Fibroblast of pulmonary artery (primary cell): ENCODE data around the gene MTCP1.

ENCODE experiments used
- DNase-seq: peaks from one replicate; pipeline ENCODE4 v3.0.0-alpha.2; 2010; ENCODE audit warnings: low read depth
- H3K4me3 ChIP-seq: replicated peaks from 2 replicates; pipeline ENCODE4 v1.5.1; 2011; ENCODE audit warnings: low read depth, mild to moderate bottlenecking, control low read depth, low read length, moderate library complexity
- TF ChIP-seq, protein P1 (sequence below): IDR thresholded peaks from 2 replicates; pipeline ENCODE4 v1.5.1; 2011; ENCODE audit warnings: mild to moderate bottlenecking, control low read depth, low read length, inconsistent platforms; ENCODE audit errors: missing control alignments

Gene MTCP1

DNA sequence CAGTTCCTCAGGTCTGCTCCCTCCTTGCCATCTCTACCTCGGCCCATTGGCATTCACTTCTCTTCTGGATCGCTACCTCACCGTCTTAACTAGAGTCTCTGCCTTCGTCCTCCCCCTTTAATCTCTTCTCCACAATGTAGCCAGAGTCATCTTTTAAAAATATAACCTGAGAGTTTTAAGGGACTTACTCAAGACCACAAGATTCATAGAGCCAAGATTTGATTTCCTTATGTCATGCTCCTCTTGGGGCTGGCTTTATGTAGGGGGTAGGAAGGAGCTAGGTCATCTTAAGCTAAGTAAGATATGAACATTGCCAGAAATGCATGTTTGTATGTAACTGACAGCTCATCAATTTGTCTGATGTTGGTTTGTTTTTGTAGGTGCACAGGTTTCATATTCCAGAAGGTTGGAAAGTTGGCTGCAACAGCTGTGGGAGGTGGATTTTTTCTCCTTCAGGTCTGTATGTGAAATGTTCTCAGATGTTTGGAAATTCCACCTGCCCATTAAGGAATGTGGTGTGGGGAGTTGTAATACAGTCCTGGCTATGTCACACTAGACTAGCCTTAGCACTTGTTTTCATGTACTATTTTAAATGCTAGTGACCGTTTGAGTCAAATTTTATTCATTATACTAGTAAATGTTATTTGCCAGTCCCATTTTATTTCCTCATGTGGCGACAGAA, 24.7 kb downstream of the MTCP1 start:
- no peak overlapping the region for H3K4me3 ChIP-seq
- DNase-seq, result no peak
- TF ChIP-seq, protein P1, sequence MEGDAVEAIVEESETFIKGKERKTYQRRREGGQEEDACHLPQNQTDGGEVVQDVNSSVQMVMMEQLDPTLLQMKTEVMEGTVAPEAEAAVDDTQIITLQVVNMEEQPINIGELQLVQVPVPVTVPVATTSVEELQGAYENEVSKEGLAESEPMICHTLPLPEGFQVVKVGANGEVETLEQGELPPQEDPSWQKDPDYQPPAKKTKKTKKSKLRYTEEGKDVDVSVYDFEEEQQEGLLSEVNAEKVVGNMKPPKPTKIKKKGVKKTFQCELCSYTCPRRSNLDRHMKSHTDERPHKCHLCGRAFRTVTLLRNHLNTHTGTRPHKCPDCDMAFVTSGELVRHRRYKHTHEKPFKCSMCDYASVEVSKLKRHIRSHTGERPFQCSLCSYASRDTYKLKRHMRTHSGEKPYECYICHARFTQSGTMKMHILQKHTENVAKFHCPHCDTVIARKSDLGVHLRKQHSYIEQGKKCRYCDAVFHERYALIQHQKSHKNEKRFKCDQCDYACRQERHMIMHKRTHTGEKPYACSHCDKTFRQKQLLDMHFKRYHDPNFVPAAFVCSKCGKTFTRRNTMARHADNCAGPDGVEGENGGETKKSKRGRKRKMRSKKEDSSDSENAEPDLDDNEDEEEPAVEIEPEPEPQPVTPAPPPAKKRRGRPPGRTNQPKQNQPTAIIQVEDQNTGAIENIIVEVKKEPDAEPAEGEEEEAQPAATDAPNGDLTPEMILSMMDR, result no peak

GRCh38 chrX:155035688-155036087, 35.2 kb downstream of the MTCP1 start:
- TF ChIP-seq, protein P1, result no peak
- DNase-seq, result no peak

DNA sequence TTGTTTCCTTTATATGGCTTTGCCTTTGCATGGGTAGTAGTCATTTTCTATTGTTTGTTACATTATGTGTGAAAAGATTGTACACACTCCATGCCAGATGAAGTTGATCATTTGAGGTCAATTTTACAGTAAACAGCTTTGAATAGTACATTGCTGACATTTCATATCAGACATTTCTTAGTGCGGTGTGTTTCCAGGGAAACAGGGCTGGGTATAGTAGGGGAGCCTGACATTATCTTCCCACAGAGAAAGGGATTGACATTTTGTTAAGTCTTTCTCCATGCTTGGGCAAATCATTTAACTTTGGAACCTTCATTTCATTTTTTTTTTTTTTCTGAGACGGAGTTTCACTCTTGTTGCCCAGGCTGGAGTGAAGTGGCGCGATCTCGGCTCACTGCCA, 39.3 kb downstream of the MTCP1 start:
- no peak for DNase-seq
- TF ChIP-seq, protein P1, result no peak
- no peak overlapping the region for H3K4me3 ChIP-seq

More at GRCh38 chrX:155035688-155036087, 35.2 kb downstream of the MTCP1 start:
- H3K4me3 ChIP-seq, result no peak overlapping the region

DNA sequence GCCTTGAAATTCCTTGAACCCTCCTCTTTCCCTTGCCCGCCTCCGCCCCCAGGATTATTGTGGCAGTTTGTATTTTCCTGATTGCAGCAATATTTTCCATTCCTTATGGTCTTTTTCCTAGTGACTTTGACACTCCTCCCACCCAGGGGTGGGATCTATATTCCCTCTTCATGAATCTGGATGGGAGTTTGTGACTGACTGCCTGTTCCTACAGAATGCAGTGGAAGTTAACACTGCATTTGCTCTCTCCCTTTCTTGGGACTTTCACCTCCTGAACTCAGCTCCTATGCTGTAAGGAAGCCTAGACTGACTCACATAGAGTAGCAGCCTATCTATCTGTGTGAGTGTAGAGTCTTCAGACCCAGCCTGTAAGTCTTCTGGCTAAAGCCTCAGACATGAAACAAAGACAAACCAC, 42.1 kb downstream of the MTCP1 start:
- H3K4me3 ChIP-seq, result peak overlapping the region; percentile 77
- peak; percentile 72 for DNase-seq
- TF ChIP-seq, protein P1, result no peak

GRCh38 chrX:155028129-155028528, 42.8 kb downstream of the MTCP1 start:
- DNase-seq, result no peak
- H3K4me3 ChIP-seq, result peak overlapping the region; percentile 77
- TF ChIP-seq, protein P1, result no peak

GRCh38 chrX:155027509-155028066, 43.3 kb downstream of the MTCP1 start:
- peak overlapping the region; percentile 77 for H3K4me3 ChIP-seq
- DNase-seq, result peak; percentile 89
- TF ChIP-seq, protein P1, result no peak
